OCI-LY3 (cell line): ENCODE data around the gene SRD5A1.

Source experiments
- EZH2phosphoT487 ChIP-seq: fragments of 200-600 bp; shearing (Covaris generic); IDR thresholded peaks from 2 replicates; pipeline ENCODE4 v1.6.1; 2018; ENCODE audit warnings: antibody characterized with exemption, mixed run types, low read depth
- TF ChIP-seq, protein P1 (sequence below): fragments of 200-600, 300-600 bp; sonication (generic); IDR thresholded peaks from 2 replicates; pipeline ENCODE4 v1.5.1; 2014; ENCODE audit warnings: antibody characterized with exemption, low read length, low read depth

DNA sequence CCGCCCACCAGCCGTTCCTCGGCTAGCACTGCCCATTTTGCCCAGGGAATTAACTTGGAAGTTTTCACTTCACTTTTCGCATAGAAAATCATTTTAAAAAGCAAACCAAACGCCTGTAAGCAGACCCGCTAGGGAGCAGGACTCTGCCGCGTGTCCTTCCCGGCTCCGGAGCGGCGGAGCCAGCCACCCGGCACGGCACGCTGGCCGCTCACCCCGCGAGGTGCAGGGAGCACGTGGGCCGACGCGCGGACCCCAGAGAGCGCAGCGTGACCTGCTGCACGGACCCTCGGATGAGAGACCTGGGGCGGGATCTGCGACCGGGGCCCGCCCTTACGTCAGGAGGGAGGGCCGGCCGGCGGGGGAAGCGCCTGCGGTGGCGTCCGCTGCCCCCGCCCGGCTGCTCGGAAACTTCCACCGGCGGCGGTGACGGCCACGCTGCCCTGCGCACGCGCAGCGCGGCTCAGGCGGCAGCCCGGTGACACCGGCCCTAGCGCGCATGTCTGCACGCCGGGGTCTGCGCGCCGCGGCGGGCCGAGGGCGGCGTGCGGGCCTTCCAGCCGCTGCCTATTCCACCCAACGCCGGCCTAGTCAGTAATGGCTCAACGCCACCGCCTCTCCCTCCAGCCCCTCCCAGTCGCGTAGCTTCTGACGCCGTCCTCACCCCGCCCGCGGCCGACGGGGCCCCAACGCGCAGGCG is 79.5 kb downstream of the SRD5A1 start:
- TF ChIP-seq, protein P1, sequence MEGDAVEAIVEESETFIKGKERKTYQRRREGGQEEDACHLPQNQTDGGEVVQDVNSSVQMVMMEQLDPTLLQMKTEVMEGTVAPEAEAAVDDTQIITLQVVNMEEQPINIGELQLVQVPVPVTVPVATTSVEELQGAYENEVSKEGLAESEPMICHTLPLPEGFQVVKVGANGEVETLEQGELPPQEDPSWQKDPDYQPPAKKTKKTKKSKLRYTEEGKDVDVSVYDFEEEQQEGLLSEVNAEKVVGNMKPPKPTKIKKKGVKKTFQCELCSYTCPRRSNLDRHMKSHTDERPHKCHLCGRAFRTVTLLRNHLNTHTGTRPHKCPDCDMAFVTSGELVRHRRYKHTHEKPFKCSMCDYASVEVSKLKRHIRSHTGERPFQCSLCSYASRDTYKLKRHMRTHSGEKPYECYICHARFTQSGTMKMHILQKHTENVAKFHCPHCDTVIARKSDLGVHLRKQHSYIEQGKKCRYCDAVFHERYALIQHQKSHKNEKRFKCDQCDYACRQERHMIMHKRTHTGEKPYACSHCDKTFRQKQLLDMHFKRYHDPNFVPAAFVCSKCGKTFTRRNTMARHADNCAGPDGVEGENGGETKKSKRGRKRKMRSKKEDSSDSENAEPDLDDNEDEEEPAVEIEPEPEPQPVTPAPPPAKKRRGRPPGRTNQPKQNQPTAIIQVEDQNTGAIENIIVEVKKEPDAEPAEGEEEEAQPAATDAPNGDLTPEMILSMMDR: no peak
- TF ChIP-seq EZH2phosphoT487: no peak
